HG02610 (cell line): Measurements from ENCODE around the gene ZBP1.

Experiments used
- ATAC-seq: cut with Tn5 transposase; IDR thresholded peaks from one replicate; pipeline ENCODE4 v1.9.1; 2021; ENCODE audit warnings: mild to moderate bottlenecking, moderate library complexity; ENCODE audit not compliant: unreplicated experiment

The ZBP1 gene

DNA sequence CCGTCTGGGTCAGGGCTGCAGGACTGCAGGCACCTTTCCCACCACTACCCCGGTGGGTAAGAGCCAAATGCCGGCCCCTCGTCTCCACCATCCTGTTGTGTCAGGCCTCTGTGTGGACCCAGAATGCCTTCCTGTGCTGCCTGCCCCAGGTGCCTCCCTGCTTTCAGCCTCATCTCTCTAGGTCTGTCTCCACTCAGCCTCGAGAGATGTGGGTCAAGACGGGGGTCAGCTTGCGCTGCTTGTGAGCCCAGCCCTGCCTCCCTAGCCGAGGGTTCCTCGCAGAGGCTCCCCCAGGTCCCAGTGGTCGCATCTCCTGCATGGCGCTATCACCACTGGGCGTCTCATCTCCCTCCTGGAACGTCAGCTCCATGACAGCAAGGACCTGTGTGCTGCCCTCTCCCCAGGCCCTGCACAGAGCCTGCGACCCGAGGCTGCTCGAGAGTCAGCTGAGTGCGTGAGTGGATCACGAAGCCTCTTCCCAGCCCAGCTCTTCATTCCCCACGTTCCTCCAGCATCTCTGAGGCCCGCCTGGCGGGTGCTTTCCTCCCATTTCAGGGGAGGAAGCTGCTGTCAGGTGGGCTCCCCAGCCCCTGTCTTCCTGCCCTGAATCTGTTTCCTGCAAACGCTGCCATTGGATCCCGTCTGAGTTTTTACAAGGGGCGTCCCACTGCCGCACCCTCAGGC, 38.7 kb upstream of the ZBP1 start:
- ATAC-seq, result no peak

DNA sequence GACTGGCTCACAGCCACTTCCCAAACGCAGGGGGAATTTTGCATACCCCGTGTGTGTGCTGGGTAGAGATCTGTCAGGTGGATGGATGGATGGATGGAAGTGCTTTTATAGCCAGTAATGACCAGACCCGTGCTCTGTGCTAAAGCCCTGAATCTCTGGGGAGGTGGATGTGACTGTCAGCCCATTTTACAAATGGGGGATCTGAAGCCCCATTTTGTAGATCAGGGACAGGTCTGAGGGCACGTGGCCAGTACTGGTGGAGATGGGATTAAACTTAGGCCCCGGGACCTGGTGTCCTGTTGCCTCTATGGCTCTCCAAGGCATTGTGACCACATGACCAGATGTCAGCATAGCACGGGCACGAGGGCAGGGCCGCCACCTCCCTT, 38.2 kb upstream of the ZBP1 start:
- no peak for ATAC-seq

DNA sequence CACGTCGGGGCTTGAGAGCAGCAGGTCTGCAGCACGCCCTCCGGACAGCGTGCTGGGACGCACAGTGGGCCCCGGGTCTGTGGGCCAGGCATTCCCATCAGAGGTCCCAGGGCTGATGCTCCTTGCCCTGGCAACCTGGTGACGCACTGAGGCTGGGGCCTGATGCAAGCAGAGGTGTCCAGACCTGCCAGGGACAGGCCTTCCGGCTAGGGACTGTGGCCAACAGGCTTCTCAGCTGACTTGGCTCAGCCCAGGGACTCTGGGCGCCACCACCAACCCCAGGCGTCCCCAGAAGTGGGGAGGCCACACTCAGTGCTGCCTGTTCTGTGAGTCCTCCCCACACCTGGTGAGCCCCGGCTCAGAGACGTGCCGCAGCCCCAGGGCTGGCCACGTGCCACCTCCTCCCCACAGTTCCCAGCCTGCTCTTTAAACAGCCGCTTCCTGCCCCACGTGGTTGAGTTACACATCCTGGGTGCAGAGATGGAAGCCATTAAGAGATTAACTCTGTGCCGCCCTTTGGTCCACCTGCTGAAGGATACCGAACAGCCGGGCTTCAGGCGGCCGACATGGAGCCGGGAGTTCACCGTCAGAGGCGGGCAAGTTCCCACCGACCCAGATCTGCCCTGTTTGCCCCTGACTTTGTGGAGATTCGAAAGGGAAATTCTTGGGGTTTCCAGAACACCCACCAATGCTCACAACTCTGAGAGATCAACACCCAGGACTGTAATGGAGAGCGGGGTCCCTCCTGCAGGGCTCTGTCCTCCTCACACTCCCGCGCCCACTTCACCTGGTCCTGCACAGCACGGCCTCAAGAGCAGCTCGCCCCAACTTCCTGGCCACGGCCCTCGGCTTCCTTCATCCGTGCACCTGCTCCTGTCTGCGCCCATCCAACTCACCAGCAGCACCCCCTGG, 37.6 kb upstream of the ZBP1 start:
- ATAC-seq, result no peak

DNA sequence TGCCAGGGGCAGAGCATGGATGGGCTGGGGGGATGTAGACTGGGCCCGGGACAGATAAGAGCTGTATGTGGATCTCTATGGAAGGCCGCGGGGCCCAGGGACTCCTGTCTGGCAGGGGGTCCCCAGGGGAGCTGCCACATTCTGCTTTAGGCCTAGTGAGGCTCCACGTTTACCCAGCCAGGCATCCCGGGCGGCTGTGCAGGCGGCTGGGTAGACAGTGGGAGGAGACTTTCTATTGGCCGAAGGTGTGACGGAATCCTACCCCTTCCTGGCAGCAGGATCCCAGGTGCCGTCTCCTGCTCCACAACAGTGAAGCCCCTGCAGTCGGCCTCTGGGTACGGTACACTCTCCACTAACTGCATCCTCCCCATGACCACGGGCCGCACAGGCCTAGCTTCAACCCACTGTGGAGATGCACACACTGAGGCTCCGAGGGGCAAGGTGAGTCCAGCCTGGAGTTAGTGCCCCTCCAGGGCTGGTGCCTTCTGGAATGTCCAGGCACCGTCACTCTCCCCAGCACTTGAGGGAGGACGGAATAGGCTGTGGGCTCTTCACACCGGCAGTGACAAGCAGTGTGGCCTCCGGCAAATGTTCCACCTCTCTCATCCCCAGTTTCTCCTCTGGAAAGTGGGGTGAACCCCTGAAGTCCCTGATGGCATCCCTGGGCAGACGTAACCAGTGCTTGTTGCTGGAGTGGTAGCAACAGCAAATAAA, 36.8 kb upstream of the ZBP1 start:
- ATAC-seq, result no peak

DNA sequence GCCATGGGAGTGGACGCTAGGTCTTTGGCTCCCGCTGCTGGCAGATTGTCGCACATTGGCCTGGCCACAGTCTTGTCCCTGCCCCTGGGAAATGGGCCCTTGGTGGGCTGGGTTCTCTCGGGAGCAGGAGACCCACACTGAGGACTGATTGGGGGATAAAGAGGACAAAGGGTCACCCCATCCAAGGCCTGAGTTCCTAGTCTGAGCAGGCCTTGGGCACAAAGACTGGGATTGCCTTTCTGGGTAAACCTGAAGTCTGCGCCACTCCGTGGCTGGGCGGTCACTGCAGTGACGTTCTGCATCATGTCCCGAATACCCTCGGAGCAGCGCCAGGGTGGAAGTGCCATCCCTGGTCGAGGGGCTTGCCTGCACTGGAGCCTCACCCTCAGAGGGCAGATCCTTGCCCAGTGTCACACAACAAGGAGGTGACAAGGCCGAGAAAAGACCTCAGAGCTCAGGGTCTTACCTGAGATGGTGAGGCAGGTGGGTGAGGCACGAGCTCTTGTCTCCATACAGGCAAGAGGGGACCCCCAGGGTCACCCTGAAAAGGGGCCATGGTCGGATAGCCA, 36.1 kb upstream of the ZBP1 start:
- no peak for ATAC-seq

DNA sequence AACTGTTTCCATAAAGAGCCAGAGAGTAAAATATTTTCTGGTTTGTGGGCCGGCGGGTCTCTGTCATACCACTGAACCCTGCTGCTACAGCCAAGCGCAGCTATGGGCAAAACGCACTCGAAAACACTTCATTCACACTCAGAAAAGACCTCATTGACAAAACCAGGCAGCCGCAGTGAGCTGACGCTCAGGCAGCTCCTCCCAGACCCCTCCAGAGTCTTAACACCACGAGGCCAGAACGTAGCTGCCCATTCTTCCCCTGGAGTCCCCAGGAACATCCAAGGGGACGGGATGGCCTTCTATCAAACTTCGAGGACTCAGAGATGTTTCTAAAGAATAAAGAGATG, 35.6 kb upstream of the ZBP1 start:
- ATAC-seq, result no peak

DNA sequence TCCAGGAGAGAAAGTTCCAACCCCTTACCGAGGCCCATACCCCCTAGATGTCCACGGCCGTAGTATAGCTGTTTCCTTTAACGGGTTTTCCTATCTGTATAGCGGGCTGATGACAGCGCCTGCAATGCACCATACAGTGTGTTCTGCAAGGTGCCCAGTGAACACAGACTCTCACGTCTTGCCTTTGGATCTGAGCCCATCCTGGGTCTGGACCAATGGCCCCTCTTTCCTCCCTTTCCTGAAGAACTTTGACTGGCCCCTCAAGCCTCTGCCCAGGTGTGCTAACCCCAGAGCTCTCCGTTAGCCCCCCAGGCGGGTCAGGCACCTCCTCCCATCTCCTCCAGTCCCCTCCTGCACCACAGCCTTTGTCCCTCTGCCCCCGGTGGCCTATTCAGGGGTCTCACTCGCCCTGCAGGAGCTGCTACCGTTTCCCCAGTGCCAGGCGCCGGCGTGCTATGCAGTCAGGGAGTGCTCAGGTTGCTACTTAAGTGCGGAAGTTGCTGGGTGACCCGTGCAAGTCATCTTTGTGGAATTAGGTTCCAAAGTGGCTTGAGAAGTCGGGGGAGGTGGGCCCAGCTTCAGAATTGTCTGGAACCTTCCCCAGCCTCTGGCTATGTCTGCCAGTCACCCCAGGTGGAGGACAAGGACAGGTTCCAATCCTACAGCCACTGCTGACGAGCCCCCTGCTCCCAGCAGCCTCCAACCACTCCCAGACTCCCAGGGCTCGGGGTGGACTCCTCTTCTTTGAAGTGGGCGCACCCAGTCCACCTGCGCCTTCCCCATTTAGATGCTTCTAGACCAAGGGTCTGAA, 35.0 kb upstream of the ZBP1 start:
- ATAC-seq, result no peak

DNA sequence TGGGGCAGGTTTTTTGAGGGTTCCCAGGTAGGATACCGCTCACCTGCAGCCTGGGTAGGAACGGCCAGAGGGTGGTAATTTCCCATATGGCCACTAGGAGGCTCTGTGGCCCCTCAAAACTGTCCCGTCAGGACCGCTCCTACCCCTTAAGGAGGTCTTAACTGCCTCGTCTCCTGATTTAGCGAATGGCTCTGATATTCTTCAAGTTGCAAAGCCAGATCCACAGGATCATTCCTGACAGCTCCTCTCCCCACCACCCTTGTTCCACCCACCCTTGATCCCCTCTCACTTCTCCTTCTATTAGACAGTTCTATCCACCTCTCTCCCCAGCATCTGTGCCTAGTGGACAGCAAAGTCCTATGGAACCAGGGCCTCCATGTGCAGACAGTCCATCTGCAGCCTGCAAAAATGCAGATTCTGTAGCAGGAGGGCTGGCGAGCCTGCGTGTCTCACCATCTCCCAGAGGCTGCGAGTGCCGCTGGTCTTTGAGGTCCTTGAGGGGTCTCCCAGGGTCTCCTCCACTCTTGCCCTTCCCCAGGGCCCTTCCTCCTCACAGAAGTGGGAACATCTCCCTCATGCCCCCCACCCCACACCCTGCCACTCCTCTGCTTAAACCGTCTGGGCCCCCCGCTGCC, 34.3 kb upstream of the ZBP1 start:
- peak; percentile 59 for ATAC-seq

DNA sequence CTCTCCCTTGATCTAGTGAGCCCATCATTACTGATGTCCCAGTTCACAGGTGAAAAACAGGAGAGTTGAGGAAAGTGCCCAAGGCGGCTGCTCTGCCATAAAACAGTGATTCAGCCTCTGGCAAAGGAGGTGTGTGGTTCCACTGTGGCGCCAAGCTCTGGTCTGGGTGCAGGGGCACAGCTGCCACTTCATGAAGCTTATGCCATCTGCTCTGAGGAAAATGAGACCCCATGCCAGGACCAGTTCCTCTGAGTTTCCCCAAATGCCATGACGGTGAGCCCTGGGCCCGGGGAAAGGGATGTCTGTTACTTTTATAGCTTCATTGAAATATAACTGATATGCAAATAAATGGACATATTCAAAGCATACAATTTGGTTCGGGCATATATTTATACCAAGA, 33.7 kb upstream of the ZBP1 start:
- no peak for ATAC-seq

DNA sequence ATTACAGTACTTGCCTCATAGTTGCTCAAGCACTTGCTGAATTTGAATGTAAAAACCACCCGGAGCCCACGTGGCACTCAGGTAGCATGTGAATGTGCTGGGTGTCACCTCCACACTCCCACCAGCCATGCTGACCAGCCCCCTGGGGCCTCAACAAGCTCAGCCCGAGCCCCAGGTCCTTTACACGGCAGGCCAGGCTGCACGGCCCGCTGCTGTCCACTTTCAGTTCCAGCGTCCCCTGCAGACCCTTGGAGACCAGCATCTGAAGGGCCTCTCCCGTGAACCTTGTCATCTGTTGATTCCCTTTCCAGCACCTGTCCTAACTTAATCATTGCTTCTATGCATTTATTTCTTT, 33.3 kb upstream of the ZBP1 start:
- ATAC-seq, result no peak

DNA sequence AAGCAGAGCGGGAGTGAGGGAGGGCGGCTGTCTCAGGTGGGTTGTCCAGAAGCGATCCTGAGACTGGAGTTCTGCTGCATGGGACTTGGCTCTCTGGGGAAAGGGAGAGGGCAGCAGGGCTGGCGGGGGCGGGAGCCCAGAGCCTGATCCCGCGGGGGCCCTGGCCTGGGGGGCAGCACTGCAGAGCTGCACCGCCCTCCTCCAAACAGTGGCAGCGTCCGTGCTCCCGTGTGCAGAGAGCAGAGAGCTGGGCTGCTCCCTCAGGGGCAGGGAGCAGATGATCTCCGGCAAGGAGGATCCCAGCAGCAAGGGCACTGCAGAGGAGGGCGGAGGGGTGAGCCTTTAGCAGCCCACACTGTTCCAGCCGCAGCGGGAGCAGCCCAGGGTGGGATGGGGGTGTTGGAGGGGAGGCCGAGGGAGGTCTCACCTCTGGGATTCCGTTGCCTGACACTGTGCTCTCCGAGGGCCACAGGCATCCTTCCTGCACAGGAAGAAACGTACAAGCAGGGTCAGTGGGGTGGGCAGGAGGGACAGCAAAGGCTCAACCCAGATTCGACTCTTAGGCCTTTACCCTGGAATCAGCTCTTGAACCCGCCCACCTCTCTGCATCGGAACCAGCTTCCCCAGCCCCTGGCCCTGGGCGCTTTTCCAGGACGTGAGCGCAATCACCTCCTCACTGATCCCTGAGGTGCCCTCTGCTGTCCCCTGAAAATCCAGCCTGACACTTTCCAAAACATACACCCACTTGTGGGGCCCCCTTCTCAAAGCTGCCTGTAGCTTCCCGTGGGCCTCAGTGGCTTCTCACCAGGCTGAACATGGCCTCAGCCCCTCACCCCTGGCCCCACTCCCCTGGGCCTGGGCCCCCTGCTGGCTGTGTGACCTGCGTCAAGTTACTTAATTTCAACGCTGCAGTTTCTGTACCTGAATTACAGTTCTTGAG, 32.6 kb upstream of the ZBP1 start:
- ATAC-seq, result no peak

DNA sequence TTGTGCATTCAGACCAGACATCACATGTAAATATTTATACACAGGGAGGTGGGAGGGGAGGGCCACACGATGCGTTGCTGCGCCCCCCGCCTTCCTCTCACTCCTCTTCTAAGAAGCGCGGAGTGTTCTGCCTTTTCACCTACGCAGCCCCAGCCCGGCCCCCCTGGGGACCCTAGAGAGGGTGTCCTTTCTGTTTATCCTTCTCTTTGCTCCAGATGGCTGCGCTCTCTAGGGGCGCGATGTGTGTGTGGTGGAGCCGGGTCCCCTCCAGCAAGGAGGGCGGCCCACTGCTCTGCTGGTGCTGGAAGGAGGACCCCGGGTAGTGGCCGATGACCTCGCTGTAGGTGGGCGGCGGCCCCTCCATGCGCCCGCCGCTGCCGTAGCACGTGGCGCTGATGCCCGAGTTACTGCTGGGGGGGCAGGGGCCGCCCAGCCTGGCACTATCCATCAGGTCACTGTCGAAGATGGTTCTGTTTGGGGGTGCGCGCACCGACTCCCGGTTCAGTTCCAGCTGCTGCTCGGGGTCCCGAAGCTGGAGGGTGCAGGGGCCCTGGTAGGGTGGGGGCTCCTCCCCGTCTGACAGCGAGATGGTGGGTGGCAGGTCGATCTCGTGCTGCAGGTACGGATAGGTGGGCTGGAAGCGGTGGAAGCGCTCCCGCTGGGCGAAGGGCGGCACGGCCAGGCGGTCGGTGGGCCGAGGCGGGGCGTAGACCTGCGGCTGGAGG, 31.8 kb upstream of the ZBP1 start:
- ATAC-seq, result no peak

DNA sequence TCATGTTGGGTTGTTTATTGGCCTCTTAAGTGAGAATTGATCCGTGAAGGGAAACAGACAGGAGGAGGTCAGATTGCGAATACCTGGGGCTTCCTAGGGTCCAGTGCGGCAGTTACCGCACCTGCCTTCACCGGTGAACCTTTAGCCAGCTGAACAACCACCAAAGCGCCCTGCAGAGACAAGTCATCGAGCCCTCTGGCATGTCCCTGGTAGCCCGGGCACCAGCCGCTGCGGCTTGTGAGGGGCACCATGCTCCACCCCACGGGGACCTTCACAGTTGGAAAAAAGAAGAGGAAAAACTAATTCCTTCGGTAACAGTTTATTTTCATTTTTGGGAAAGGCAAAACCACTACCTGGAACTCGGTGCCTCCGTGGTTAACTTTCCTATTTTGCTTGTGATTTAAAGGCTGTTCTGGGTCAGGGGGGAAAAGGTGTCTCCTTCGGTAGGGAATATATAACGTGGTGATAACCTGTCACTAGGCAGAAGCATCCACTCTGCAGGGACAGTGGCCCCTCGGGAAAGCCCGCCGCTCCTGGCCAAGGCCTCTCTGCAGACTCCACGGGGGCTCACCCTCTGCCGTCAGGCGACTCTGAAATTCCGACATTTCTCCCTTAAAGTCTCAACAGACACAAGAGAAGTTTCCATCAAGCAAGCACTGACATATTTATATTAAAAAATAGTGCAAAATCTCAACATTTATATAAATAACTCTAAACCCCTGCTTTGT, 30.7 kb upstream of the ZBP1 start:
- no peak for ATAC-seq

DNA sequence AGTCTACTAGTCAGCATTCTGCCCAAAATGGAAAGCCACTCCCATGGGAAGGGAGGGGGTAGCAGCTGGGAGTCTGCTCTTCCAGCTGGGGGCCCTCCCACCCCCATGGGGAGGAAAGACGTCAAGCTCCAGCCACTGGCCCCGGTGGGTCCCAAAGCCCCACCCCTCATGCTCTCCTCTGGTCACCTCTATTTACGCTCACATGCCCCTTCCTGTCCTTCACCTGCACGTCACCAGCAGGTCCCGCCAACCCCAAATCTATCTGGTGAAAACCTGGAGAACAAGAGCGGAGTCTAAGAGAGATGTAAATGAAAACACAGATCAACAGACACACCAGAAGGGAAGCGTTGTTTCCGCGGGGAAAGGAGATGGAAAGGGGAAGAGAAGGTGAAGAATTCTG, 30.0 kb upstream of the ZBP1 start:
- no peak for ATAC-seq

DNA sequence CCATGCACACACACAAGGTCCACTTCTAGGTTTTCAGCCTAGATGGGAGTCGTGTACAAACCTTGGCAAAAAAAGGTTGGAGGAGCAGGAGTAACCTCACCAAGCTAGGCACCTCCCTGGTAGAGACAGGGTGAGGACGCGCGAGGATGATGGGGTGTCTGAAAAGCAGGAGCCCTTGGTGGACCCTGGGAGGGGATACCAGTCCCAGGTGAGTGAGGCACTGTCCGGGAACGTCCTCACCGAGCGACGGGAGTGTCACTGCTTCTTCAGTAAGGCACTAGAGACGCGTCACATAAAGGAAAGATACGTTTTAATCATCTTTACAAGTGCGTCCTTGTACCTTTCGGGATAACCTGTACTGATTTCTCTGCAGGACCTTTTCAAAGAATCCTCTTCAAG, 29.4 kb upstream of the ZBP1 start:
- no peak for ATAC-seq

DNA sequence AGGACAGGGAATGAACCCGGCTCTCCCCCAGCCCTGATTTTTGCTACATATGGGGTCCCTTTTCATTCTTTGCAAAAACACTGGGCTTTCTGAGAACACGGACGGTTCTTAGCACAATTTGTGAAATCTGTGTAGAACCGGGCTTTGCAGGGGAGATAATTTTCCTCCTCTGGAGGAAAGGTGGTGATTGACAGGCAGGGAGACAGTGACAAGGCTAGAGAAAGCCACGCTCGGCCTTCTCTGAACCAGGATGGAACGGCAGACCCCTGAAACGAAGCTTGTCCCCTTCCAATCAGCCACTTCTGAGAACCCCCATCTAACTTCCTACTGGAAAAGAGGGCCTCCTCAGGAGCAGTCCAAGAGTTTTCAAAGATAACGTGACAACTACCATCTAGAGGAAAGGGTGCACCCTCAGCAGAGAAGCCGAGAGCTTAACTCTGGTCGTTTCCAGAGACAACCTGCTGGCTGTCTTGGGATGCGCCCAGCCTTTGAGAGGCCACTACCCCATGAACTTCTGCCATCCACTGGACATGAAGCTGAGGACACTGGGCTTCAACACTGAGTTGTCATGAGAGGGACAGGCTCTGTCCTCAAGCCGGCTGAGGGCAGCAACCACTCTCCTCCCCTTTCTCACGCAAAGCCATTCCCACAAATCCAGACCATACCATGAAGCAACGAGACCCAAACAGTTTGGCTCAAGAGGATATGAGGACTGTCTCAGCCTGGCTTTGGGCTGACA, 28.8 kb upstream of the ZBP1 start:
- no peak for ATAC-seq
